Endodermal cell (in vitro differentiated cells): ENCODE measurements around the gene MIEN1. TPM values are rescaled to one million over a fixed set of nuclear protein-coding genes. Genes with fewer than 3 reads are reported as not detected.

Source experiments
- DNase-seq: peaks from one replicate; pipeline ENCODE4 v3.0.0-alpha.2; 2017
- H3K27ac ChIP-seq: 2 replicates; pipeline ENCODE4 v1.5.1; 2013; ENCODE audit warnings: mild to moderate bottlenecking, low read depth, low read length, moderate library complexity
- H3K27me3 ChIP-seq: 2 replicates; pipeline ENCODE4 v1.6.1; 2013; ENCODE audit warnings: mild to moderate bottlenecking, low read length, moderate library complexity; ENCODE audit not compliant: insufficient read depth, control insufficient read depth, poor library complexity, severe bottlenecking
- H3K36me3 ChIP-seq: 2 replicates; pipeline ENCODE4 v1.7.0; 2013; ENCODE audit warnings: mild to moderate bottlenecking, low read length, moderate library complexity; ENCODE audit not compliant: control insufficient read depth, insufficient read depth
- H3K4me1 ChIP-seq: one replicate; pipeline ENCODE4 v1.7.0; 2013; ENCODE audit warnings: low read length; ENCODE audit not compliant: control insufficient read depth, insufficient read depth
- H3K4me3 ChIP-seq: 2 replicates; pipeline ENCODE4 v1.5.1; 2013; ENCODE audit warnings: mild to moderate bottlenecking, low read length, moderate library complexity
- H3K9ac ChIP-seq: 2 replicates; pipeline ENCODE4 v1.6.1; 2013; ENCODE audit warnings: mild to moderate bottlenecking, low read length, moderate library complexity; ENCODE audit not compliant: poor library complexity, severe bottlenecking; ENCODE audit errors: extremely low read depth
- H3K9me3 ChIP-seq: 2 replicates; pipeline ENCODE4 v1.6.1; 2013; ENCODE audit warnings: mild to moderate bottlenecking, low read length, moderate library complexity; ENCODE audit not compliant: control insufficient read depth
- H3K27ac Mint-ChIP-seq: 2 replicates; pipeline ENCODE4 v1.8.0; 2020; ENCODE audit warnings: mixed read lengths
- H3K27me3 Mint-ChIP-seq: 2 replicates; pipeline ENCODE4 v1.8.0; 2021; ENCODE audit warnings: mild to moderate bottlenecking, mixed read lengths; ENCODE audit not compliant: insufficient read depth
- H3K36me3 Mint-ChIP-seq: 2 replicates; pipeline ENCODE4 v1.8.0; 2020; ENCODE audit warnings: low read depth, mixed read lengths
- H3K4me1 Mint-ChIP-seq: 2 replicates; pipeline ENCODE4 v1.8.0; 2020; ENCODE audit warnings: mixed read lengths
- H3K4me3 Mint-ChIP-seq: 2 replicates; pipeline ENCODE4 v1.8.0; 2020; ENCODE audit warnings: mild to moderate bottlenecking, moderate library complexity, mixed read lengths
- H3K9me3 Mint-ChIP-seq: 2 replicates; pipeline ENCODE4 v1.8.0; 2020; ENCODE audit warnings: mild to moderate bottlenecking, mixed read lengths
- WGBS, 2 experiments: methylation state at CpG; one replicate each; pipeline versions ENCODE4 v1.1.5 to v1.1.7; 2013; ENCODE audit warnings: missing lambda C conversion rate in 2 of 2, mixed read lengths in 1 of 2; ENCODE audit not compliant: insufficient coverage in 1 of 2, insufficient read length in 1 of 2; 5-methylcytosine and 5-hydroxymethylcytosine counted together
- total RNA-seq, 2 donors: library from RNA; stranded (reverse); fragmentation: NEBNext Ultra II Directional in 1 of 2; extraction: Animal tissue kit (Norgen Biotek cat#: 25700) in 1 of 2; gene quantifications; 2 replicates in 1 of 2; 3 replicates in 1 of 2; pipeline ENCODE4 v1.2.1, GENCODE V29; 2021
- TF ChIP-seq, protein P1 (sequence below): fragments of 200-600 bp; sonication (generic); conservative IDR thresholded peaks from 2 replicates; pipeline ENCODE4 v1.5.0; 2021; ENCODE audit warnings: antibody characterized with exemption, mild to moderate bottlenecking

Gene MIEN1
- total RNA-seq, 2 donors from 2014 or later: 42.6 to 57.0 TPM

DNA sequence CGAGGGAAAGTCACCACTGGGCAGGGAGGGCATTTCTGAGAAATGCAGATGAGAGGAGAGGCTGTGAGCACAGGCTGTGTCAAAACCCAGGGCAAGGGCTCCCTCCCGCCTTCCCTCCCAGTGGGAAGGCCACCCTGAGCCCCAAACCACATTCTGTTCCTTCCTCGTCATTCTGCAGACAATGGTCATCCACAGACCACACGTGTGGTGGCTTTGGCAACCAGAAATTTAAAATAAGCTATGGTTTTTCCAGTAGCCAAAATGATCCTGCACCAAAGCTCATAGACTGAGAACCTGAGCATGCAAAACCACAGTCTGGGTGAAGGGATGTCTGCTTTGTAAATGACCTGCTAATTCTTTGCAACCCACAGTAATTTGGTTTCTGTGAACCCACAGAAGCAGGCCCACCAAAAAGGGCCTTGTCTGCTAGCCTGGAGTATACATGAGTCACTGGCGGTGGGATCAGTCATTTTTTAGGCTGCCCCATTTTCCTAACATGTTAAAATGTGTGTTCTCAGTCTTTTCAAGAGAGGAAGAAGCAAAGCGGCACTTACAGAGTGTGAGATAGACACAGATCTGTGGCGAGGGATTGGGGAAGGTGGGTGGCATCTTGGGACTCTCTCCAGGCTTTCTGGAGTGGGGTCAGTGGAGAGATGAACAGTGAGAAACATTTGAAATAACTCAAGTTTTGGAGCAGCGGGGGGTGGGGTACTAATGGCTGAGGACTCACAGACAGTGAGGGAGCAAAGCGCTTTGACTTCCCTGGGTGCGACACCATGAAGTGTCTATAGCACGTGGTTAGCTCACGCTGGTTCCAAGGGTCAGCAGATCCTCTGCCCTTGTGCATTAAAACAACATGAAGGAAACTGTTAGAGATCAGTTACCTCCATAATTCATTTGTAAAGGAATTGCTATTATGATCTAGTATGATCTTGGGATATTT, 27.9 kb upstream of the MIEN1 start:
- H3K9me3 Mint-ChIP-seq: no peaks in the 10 kb centered on the region

DNA sequence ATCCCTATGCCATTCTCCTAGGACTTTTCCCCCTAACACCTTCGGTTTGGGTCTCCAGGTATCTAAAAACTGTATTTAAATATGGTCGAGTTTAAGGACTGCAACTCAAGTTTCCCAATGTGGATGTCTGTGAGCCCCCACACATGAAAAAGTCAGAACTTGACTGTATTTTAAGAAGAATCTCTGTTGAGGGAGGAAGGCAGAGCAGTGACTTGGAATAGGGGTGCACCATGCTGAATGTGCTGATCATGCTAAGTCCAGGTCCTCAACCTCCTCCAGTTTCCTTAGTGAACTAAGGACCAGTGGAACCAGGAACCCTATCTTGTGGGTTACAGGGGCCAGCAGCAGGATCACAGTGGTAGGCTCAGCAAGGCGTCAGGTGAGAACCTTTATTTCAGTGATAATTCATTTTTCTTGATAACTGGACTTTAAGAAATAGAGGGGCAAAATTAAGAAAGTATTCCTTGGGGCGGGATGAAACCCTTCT, 26.9 kb upstream of the MIEN1 start:
- Histone ChIP-seq H3K36me3 (no peaks in the 10 kb centered on the region), H3K9me3 (no peaks in the 10 kb centered on the region), H3K4me3 (no peak overlapping the region), H3K27me3 (peaks cover 6% of the 10 kb centered on the region), H3K27ac (no peak overlapping the region), H3K9ac (no peak overlapping the region), H3K4me1 (peaks cover 3% of the 10 kb centered on the region)
- Mint-ChIP-seq H3K27me3 (no peaks in the 10 kb centered on the region), H3K4me1 (peaks cover 25% of the 10 kb centered on the region), H3K27ac (no peak overlapping the region), H3K4me3 (no peak overlapping the region), H3K9me3 (no peaks in the 10 kb centered on the region), H3K36me3 (no peaks in the 10 kb centered on the region)
- TF ChIP-seq, protein P1, sequence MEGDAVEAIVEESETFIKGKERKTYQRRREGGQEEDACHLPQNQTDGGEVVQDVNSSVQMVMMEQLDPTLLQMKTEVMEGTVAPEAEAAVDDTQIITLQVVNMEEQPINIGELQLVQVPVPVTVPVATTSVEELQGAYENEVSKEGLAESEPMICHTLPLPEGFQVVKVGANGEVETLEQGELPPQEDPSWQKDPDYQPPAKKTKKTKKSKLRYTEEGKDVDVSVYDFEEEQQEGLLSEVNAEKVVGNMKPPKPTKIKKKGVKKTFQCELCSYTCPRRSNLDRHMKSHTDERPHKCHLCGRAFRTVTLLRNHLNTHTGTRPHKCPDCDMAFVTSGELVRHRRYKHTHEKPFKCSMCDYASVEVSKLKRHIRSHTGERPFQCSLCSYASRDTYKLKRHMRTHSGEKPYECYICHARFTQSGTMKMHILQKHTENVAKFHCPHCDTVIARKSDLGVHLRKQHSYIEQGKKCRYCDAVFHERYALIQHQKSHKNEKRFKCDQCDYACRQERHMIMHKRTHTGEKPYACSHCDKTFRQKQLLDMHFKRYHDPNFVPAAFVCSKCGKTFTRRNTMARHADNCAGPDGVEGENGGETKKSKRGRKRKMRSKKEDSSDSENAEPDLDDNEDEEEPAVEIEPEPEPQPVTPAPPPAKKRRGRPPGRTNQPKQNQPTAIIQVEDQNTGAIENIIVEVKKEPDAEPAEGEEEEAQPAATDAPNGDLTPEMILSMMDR: no peak
- no peak for DNase-seq
- WGBS, 2 experiments: 91 to 94% methylated on average over 4 of the region's 4 CpGs

More for the DNA sequence above, 27.9 kb upstream of the MIEN1 start:
- TF ChIP-seq, protein P1: no peak
- Mint-ChIP-seq H3K27ac (no peak overlapping the region), H3K4me1 (peaks cover 24% of the 10 kb centered on the region), H3K36me3 (no peaks in the 10 kb centered on the region), H3K27me3 (no peaks in the 10 kb centered on the region), H3K4me3 (no peak overlapping the region)
- H3K27ac ChIP-seq: no peak overlapping the region
- no peak overlapping the region for H3K9ac ChIP-seq
- H3K27me3 ChIP-seq: peaks cover 6% of the 10 kb centered on the region
- WGBS, 2 experiments: 88 to 89% methylated on average over 12 of the region's 12 CpGs
- no peak overlapping the region for H3K4me3 ChIP-seq
- DNase-seq: peak; percentile 56
- H3K9me3 ChIP-seq: no peaks in the 10 kb centered on the region
- H3K36me3 ChIP-seq: no peaks in the 10 kb centered on the region
- H3K4me1 ChIP-seq: peaks cover 3% of the 10 kb centered on the region

DNA sequence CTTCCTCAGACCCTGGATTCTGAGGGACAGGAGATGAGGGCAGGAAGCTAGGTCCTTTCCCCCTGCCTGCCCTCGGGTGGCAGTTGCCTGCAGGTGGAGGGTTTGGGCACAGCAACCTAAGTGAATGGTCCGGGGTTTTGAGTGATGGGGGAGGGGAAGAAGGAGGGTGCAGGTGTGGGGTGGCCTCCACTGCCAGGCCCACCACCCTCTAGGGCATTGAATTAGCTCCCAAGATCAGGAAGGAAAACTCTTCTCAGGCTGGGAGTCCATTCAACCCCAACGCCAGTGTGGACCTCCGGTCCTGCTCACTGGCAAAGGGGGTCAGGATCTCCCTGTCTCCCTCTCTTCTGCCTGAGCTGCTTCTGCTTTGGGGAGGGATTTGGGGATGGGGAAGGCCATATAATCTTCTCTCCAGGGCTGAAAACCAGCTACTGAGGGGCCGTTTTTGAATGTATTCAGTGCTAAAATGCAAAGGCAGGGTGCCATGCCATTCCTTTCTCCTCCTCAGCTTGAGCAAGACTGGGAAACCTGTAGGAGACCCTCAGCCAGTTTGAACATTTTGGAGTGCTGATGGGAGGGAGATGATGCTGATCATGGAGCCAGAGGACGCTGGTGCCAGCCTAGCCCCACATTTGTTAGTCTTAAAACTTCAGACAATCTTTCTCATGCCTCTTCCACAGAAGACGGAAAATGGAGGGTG, 26.2 kb upstream of the MIEN1 start:
- no peak overlapping the region for H3K9ac ChIP-seq
- no peak overlapping the region for H3K27ac Mint-ChIP-seq
- peaks cover 3% of the 10 kb centered on the region for H3K4me1 ChIP-seq
- peak overlapping the region; percentile 29 for H3K4me3 Mint-ChIP-seq
- peaks cover 30% of the 10 kb centered on the region for H3K4me1 Mint-ChIP-seq
- no peak overlapping the region for H3K4me3 ChIP-seq
- peaks cover 6% of the 10 kb centered on the region for H3K27me3 ChIP-seq
- peak; percentile 67 for DNase-seq
- 50 to 70% methylated on average over 2 to 7 of the region's 7 CpGs for WGBS, 2 experiments
- H3K36me3 Mint-ChIP-seq: no peaks in the 10 kb centered on the region
- H3K9me3 Mint-ChIP-seq: no peaks in the 10 kb centered on the region
- TF ChIP-seq, protein P1: no peak
- H3K27ac ChIP-seq: no peak overlapping the region
- H3K36me3 ChIP-seq: no peaks in the 10 kb centered on the region
- no peaks in the 10 kb centered on the region for H3K27me3 Mint-ChIP-seq
- no peaks in the 10 kb centered on the region for H3K9me3 ChIP-seq
